Measurements from ENCODE around the gene FAM53B. TPM values are rescaled to one million over a fixed set of nuclear protein-coding genes. Genes with fewer than 3 reads are reported as not detected.

The FAM53B gene
- total RNA-seq, 1 experiment from 2014 or later: 13.7 TPM

DNA sequence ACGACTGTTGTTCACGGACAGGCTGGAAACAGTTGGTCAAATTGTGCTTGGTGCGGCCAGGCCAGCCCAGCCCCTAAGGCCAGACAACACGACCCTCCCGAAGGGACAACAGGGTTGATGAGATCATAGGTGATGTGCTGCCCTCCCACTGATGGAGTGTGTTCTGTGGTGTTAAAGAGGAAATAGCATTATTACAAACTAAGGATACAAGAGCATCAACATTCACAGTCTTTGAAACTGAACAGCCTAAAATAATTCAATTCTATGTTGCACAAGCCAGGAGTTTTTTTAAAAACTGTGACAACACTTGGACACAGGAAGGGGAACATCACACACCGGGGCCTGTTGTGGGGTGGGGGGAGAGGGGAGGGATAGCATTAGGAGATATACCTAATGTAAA lies 87.6 kb downstream of the FAM53B start:
- no peaks in the 10 kb centered on the region for H3K27me3 Mint-ChIP-seq (ENCODE audit: insufficient read depth, unreplicated experiment)
- no peaks in the 10 kb centered on the region for H3K9me3 ChIP-seq
- ChIA-PET CTCF (no interaction called here), POLR2A (no interaction called here)
- H3K36me3 ChIP-seq (ENCODE audit: control insufficient read depth, insufficient read depth, low read length): no peaks in the 10 kb centered on the region
- no peak overlapping the region for H3K27ac Mint-ChIP-seq (ENCODE audit: unreplicated experiment)
- BruUV-seq (replicated peaks): no TSS peak
- no peaks in the 10 kb centered on the region for H3K27me3 ChIP-seq (replicated peaks; ENCODE audit: control insufficient read depth, insufficient read depth, low read length)
- H3K9me3 Mint-ChIP-seq (ENCODE audit: unreplicated experiment): no peaks in the 10 kb centered on the region
- no peak overlapping the region for H3K4me3 Mint-ChIP-seq (ENCODE audit: unreplicated experiment)
- peaks cover 7% of the 10 kb centered on the region for H3K4me1 Mint-ChIP-seq (ENCODE audit: low read depth, unreplicated experiment)
- no peak for DNase-seq
- intact Hi-C loops (cut with micrococcal nuclease; ENCODE audit: unreplicated experiment): no loop called here
- no peaks in the 10 kb centered on the region; the same call in 1 of the 2 replicates for H3K4me1 ChIP-seq
- TF ChIP-seq, protein P1, sequence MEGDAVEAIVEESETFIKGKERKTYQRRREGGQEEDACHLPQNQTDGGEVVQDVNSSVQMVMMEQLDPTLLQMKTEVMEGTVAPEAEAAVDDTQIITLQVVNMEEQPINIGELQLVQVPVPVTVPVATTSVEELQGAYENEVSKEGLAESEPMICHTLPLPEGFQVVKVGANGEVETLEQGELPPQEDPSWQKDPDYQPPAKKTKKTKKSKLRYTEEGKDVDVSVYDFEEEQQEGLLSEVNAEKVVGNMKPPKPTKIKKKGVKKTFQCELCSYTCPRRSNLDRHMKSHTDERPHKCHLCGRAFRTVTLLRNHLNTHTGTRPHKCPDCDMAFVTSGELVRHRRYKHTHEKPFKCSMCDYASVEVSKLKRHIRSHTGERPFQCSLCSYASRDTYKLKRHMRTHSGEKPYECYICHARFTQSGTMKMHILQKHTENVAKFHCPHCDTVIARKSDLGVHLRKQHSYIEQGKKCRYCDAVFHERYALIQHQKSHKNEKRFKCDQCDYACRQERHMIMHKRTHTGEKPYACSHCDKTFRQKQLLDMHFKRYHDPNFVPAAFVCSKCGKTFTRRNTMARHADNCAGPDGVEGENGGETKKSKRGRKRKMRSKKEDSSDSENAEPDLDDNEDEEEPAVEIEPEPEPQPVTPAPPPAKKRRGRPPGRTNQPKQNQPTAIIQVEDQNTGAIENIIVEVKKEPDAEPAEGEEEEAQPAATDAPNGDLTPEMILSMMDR (IDR thresholded peaks at IDR 0.05; ENCODE audit: insufficient read depth in 1 of 2, low read depth in 1 of 2, low read length in 1 of 2, severe bottlenecking in 1 of 2, unreplicated experiment in 1 of 2): no peak
- H3K36me3 Mint-ChIP-seq (ENCODE audit: insufficient read depth, unreplicated experiment): no peaks in the 10 kb centered on the region
- no peak overlapping the region for H3K4me3 ChIP-seq (ENCODE audit: low read depth, low read length)

GRCh38 chr10:124656113-124656490 lies 88.1 kb downstream of the FAM53B start:
- Mint-ChIP-seq H3K36me3 (ENCODE audit: insufficient read depth, unreplicated experiment) (no peaks in the 10 kb centered on the region), H3K4me1 (ENCODE audit: low read depth, unreplicated experiment) (peaks cover 7% of the 10 kb centered on the region), H3K9me3 (ENCODE audit: unreplicated experiment) (no peaks in the 10 kb centered on the region), H3K27ac (ENCODE audit: unreplicated experiment) (no peak overlapping the region), H3K27me3 (ENCODE audit: insufficient read depth, unreplicated experiment) (no peaks in the 10 kb centered on the region), H3K4me3 (ENCODE audit: unreplicated experiment) (no peak overlapping the region)
- Histone ChIP-seq H3K27me3 (replicated peaks; ENCODE audit: control insufficient read depth, insufficient read depth, low read length) (no peaks in the 10 kb centered on the region), H3K4me1 (no peaks in the 10 kb centered on the region; the same call in 1 of the 2 replicates), H3K9me3 (no peaks in the 10 kb centered on the region), H3K4me3 (ENCODE audit: low read depth, low read length) (no peak overlapping the region), H3K36me3 (ENCODE audit: control insufficient read depth, insufficient read depth, low read length) (no peaks in the 10 kb centered on the region)
- TF ChIP-seq, protein P1 (IDR thresholded peaks at IDR 0.05; ENCODE audit: insufficient read depth in 1 of 2, low read depth in 1 of 2, low read length in 1 of 2, severe bottlenecking in 1 of 2, unreplicated experiment in 1 of 2): no peak
- no peak for DNase-seq
- no TSS peak for BruUV-seq (replicated peaks)
- POLR2A ChIA-PET: no interaction called here
- CTCF ChIA-PET: no interaction called here
- intact Hi-C loops (cut with micrococcal nuclease; ENCODE audit: unreplicated experiment): no loop called here

DNA sequence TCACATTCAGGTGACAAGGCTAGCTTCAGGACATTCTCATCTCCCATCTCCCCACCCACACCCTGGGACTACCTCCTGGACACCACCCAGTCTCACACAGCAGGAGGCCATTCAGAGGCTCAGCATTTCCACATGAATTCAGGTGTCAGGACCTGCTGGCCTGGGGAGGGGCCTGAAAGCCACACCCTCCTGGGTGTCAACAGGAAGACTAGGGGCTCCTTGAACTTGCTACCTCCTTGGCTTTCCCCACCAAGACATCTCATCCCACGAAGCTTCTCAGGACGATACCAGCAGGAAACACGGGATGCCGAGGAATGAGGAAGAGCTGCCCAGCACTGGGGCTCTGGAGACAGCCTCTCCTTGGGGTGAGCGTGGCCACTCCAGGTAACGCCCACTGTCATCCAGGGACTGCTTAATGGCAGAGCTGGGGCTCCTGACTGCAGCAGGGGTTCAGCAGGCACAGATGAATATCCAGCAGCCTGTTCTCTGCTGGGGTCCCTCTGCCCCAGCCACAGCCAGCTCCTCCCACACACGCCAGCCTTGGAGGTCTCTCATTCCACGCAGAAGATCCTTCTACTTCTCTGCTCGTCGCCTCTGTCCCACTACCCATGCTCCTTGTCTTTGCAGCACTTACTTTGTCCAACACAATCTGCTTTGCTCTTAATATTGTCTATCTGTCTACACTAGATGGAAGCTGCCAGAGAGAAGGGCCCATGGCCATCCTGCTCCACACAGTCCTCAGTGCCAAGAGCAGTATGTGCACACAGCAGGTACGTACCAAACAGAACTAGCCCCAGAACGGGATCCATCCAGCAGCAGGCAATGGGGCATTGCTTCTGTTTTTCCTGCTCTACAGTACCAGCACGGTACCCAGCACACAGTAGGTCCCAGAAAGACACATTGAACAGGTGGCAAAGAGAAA lies 88.7 kb downstream of the FAM53B start:
- Histone ChIP-seq H3K27me3 (replicated peaks; ENCODE audit: control insufficient read depth, insufficient read depth, low read length) (no peaks in the 10 kb centered on the region), H3K4me1 (no peaks in the 10 kb centered on the region; the same call in 1 of the 2 replicates), H3K4me3 (ENCODE audit: low read depth, low read length) (no peak overlapping the region), H3K36me3 (ENCODE audit: control insufficient read depth, insufficient read depth, low read length) (no peaks in the 10 kb centered on the region), H3K9me3 (no peaks in the 10 kb centered on the region)
- Mint-ChIP-seq H3K4me3 (ENCODE audit: unreplicated experiment) (no peak overlapping the region), H3K36me3 (ENCODE audit: insufficient read depth, unreplicated experiment) (no peaks in the 10 kb centered on the region), H3K27me3 (ENCODE audit: insufficient read depth, unreplicated experiment) (no peaks in the 10 kb centered on the region), H3K4me1 (ENCODE audit: low read depth, unreplicated experiment) (peaks cover 7% of the 10 kb centered on the region), H3K9me3 (ENCODE audit: unreplicated experiment) (no peaks in the 10 kb centered on the region), H3K27ac (ENCODE audit: unreplicated experiment) (no peak overlapping the region)
- POLR2A ChIA-PET: no interaction called here
- intact Hi-C loops (cut with micrococcal nuclease; ENCODE audit: unreplicated experiment): no loop called here
- CTCF ChIA-PET: no interaction called here
- DNase-seq: no peak
- TF ChIP-seq, protein P1 (IDR thresholded peaks at IDR 0.05; ENCODE audit: insufficient read depth in 1 of 2, low read depth in 1 of 2, low read length in 1 of 2, severe bottlenecking in 1 of 2, unreplicated experiment in 1 of 2): no peak
- BruUV-seq (replicated peaks): no TSS peak
